GM21528 (cell line): ENCODE data around the gene GRK1.

ENCODE experiments used
- ATAC-seq: cut with Tn5 transposase; IDR thresholded peaks from one replicate; pipeline ENCODE4 v1.9.1; 2021; ENCODE audit warnings: mild to moderate bottlenecking, moderate library complexity; ENCODE audit not compliant: unreplicated experiment, low FRiP score

Gene GRK1

DNA sequence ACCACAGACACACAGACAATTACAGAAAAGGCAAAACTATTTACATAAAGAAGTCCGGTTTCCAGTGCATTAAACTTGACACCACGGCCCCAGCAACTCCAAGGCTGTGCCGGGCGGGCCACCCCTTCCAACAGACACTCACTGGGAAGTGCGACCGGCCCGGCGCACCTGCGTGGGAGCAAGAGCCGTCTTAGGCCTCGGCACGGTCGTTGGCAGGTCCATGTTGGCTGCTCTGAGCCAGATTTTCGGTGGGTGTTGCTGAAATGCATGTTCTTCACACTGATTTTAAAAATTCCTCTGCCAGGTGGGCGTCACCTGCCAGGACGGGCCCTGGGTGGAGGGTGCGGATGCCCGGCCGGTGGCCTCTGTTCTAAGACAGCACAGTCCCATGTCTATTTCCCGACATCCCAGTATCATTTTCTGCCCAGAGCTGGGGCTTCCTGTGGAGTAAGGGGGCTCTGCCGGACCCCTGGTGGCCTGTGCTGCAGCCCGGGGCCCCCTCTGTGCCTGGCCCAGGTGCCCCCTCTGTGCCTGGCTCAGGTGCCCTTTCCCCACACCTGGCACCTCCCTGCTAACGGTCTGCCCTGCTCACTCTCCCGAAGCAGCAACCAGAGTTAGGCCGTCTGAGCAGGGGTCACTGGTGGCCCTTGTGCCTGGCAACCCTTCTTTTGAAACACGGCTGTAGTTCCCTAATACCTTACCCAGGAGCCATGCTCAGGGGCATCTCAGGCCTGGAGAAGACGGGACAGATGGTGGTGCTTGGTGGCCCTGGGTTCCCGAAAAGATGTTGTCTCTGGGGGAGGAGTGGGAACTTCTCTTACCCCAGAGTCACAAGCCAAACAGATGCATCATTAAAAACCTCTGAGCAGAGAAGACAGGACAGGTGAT, 101.2 kb downstream of the GRK1 start:
- no peak for ATAC-seq

DNA sequence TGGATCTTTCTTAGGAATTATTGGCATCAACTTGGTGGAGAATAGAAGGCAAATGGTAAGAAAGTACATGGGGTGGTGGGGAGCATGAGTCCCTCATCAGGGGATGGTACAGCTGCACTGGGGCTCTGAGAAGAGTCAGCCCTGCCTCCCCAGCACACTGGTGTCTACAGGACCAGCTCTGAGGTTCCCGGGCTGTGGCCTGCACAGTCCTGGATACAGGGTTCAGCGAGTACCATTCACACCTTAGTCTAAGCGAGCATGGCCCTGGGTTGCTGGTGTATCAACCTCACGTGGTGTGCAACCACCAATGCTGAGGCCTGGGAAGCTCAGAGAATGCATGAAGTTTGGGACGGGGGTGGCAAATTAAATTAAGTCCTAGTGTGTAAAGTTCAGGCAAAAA, 102.1 kb downstream of the GRK1 start:
- no peak for ATAC-seq

DNA sequence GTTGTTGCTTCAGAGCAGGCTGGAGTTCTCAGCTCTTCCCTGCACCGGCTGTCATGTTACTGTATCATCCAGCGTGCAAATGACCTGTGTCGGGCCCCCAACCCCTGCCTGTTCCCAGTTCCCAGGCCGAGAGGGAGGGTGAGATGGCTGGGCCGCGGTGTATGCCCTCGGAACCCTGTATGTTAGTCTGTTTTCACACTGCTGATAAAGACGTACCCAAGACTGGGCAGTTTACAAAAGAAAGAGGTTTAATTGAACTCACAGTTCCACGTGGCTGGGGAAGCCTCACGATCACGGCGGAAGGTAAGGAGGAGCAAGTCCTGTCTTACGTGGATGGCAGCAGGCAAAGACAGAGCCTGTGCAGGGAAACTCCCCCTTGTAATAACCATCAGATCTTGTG, 102.9 kb downstream of the GRK1 start:
- ATAC-seq, result no peak

DNA sequence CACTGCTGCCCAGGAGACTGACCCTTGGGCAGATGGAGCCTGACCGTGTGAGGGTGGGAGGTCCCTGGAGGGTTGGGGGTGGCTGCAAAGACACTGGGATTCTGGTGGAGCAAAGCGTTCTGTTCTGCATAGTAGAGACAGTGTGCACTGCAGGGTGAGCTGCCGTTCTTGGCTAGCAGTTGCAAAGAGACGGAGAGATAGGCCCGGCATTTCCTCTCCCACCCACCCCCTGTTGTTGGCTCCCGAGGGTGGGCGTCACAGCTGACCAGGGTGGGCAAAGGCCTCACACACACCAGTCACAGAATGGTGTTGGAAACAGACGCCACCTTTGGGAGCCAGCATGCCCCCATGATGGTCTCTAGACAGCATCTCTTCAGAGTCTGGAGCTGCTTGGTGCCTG, 103.4 kb downstream of the GRK1 start:
- no peak for ATAC-seq

DNA sequence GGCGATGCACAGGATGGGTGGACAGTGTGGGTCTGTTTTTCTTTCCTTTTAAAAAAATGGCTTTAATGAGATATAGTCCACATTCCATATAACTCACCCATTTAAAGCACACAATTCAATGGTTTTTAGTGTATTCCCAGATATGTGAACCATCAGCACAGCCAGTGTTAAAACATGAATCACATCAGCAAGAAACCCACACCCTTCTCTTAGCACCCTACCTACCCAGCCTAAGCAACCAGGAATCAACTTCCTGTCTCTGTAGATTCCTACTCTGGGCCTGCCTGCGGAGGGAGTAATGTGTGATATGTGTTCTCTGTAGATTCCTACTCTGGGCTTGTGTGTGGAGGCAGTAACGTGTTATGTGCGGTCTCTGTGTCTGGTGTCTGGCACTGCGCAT, 103.9 kb downstream of the GRK1 start:
- ATAC-seq, result no peak

DNA sequence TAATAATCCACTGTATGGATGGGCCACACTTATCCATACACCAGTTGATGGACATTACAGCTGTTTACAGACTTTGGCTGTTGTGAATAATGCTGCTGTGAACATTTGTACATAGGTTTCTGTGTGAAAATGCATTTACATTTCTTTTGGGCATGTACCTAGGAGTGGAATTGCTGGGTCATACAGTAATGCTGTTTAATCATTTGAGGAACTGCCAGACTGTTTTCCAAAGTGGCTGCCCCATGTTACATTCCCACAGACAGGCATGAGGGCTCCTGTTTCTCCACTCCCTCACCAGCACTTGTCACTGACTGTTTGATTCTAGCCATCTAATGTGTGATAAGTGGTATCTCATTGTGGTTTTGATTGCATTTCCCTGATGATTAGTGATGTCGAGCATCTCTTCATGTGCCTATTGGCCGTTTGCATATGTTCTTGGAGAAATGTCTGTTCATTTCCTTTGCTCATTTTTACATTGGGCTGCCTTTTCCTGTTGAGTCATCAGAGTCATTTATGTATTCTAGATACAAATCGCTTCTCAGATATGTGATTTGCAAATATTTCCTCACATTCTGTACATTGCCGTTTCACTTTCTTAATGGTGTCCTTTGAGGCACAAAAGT, 104.8 kb downstream of the GRK1 start:
- no peak for ATAC-seq

DNA sequence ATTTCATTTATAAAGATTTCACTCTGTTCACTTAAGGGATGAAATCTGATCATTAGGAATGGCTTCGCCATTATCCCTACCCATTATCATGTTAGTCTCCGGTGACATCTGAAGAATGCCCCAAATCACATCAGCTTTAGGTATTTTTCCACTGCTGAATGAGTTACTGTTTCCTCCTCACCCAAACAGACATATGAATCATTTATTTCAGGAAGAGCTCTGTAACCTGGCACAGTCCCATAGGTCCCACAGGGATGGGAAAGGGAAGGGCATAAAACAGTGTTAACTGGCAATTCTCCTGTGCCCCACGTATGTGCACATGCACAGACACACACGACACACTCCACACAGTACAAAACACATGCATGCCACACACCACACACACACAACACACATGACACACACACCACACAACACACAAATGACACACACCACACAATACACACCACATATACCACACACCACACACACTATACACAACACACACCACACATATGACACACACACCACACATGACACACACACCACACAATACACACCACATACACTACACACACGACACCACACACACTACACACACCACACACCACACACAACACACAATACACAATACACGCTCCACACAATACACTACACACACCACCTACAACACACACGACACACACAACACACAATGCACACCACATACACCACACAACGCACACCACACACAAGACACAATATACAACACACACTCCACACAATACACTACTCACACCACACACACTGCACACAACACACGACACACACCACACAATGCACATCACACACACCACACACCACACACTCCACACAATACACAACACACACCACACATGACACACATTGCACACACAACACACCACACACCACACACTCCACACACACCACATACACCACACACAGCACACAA, 107.4 kb downstream of the GRK1 start:
- ATAC-seq, result no peak

DNA sequence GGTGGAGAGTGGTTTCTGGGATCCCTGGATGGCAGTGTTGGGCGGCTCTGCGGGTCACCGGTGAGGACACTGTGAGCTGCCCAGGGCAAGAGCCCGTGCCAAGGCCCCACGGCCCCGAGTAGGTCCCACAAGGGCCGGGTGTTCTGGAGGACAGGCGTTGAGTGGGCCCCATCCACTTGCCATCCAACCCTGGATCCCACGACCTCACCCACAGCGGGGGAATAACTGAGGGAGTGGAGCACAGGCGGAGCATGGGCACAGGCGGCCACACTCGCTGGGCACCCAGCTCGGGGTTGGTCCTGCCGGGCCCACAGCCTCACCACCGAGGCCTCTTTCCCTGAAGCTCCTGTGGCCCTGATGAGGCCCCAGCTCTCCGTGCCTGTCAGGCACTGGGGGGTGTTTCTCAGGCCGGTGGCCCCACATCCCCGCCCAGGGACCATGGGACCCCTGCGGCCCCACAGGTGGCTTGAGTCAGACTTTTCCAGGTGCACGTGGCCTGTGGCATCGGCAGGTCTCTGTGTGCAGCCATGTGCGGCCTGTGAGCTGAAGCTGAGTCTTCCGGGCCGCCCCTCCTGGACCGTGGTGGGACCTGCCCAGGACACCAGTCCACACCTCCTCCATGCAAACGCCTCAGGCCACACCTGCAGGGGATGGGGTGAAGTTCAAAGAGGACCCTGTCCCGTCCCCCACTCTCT, 108.6 kb downstream of the GRK1 start:
- no peak for ATAC-seq

DNA sequence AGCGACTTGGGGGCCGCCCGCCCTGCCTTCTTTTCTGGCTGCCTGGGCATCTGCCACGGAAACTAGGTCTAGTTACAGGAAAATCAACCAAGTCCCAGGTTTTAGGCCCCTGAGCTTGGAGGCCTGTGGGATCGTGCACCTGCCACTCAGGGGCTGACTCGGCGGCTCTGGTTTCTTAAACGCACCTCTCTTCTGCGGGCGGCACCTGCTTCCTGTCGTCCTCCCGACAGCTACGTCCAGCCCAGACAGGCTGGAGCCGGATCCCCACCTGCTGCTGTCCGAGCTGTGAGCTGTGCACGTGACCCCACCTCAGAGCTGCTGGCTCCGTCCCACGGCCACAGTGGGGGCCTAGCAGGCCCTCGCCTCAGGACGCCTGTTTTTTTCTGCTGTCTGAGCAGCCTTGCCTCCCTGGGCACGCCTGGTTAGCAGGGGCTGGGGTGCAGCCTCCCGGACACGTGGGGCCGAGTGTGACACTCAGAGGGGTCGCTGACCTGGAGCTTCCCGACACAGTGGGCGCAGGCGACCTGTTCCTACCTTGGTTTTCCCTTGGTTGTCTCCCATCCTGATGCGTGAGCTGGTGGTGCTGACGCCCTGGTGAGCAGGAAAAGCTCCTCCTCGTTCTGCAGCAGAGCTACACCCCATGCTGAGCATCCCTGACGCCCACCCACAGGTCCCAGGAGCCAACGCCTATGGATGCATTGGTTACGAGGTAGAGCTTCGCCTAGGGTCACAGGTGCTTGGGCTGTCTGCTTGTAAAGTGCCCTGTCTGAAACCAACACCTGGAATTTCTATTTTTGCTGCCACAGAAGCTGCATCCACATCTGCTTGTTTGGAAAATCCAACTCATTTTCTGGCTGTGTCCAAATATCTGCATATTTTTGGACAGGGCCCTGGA, 109.5 kb downstream of the GRK1 start:
- no peak for ATAC-seq

DNA sequence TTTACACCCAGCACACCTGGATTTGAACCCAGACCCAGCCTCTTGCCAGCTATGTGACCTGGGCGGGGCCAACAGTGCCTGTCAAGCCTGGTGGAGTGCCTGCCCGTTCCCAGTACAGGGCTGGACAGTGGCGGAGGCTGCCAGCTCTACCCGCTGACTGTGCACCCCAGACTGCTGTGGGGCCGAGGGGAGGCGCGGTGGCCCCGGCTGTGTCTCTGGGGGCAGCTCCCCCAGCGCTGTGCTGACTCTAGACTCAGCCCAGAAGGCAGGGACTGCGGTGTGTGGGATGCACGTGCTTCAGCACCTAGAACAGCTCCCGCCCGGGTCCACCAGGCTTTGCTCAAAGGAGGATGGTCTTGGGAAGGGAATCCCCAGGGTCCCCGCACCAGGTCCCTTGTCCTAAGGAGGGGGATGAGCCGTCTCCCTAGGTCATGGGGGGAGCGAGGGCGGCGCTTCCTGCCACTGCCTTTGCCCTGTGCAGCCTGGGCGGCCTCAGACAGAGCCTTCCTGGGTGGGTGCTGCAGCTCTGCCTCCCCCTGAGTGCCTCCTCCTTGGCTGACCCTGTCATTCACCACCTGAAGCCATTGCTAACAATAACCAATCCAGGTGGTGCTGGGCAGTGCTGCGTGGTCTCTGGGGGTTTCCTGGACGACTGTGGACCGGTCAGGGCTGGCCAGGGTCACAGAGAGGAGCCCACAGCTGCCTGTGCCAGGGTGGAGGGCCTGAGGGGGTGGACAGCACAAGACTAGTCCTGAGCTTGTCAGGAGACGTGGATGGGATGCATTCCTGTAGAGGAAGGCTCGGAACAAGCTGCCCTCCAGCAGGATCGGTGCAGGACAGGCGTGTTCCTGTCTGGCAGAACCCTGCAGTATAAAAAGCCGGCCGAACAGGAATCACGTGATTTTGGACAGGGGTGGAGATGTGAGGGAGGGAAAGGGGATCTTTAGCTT, 110.6 kb downstream of the GRK1 start:
- no peak for ATAC-seq

DNA sequence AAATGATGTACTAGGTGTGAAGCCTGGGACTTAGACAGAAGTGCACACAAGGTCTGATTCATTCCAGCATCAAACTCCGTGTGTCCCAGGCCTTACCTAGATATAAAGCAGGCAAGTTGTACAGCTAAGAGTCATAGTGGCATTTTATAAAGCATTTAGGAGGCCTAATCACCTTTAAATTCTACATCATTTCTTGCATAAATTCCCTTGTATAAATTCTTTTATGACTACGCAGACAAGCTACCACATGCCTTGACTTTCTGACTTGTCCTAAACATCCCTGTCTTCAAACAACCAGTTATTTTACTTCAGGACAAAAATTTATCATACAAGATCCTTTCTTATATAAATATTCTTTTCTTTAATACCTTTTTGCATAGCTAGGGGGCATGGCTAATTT, 114.6 kb downstream of the GRK1 start:
- no peak for ATAC-seq

DNA sequence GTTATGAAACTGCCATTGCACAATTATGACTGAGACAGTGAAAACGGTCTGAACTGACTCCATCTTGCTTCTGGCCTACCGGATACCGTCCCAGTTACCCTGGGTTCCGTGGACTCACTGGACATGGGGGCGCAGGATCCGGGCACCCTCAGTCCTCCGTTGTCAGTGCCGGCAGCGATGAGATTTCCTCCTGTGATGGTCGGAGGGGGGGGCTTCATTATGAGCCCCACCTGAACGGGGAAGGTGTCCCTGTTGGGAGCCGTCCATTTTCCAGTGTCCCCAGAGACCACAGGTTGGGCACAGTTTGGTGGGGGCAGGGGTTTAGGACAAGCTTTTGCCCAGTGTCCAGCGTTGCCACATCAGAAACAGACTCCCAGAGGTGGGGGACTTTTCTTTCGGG, 115.5 kb downstream of the GRK1 start:
- no peak for ATAC-seq

DNA sequence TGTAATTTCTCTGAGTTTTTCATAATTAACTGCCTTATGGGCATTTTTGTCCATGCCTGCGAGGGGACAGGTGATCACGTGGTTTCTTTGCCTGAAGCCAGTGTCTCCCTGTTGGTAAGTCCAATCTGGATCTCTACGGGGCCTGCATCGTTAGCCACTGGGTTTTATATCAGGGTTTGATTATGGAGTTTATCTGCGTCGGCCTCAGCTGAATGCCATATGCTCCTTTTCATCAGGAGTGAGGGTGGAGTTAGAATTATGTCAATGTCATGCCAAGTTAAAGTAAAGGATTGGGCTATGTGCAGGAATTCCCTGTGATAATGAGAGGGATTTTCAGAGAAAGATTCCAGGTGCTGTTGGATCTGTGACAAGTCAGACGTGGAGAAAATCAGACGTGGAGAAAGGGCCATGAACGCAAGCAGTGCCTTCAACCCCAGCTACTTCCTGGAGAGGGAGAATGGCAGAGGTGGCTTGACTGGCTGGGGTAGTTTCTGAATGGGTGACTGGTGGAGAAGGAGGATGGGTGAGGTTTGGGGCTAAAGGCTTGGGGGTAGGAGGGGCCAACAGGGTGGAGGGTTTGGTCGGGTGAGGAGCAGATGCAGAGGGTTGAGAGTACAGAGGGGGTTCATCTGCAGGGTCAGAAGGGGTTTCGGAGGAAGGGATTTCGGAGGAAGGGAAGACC, 116.3 kb downstream of the GRK1 start:
- no peak for ATAC-seq

DNA sequence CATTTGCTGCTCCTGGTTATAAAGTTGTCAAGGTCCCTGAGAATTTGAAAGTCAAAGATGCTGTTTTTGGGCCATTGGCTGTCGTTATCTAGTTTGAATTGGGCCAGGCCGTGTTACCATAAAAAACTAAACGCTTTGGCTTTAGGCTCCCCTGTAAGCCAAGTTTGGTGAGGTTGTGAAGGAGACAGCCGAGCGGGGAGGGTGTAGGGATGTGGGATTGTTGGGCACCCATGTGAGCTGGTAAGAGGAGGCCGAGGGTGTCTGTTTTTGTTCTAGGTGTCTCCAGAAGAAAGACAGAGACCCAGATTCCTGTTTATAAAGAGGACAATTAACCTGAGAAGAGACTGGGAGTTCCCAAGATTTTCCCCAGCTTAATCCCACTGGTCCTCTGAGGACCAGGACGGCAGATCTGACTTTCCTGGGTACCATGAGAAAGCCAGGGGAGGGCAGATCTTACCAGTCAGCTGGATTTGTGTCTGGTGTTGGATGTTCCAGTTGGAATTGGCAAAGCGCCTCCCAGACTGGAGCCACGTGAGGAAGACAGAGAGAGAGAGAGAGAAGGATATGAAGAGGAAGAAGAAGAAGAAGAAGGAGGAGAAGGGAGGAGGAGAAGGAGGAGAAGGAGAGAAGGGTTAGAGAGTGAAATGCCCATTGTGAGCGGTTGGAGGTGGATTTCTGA, 117.1 kb downstream of the GRK1 start:
- no peak for ATAC-seq

DNA sequence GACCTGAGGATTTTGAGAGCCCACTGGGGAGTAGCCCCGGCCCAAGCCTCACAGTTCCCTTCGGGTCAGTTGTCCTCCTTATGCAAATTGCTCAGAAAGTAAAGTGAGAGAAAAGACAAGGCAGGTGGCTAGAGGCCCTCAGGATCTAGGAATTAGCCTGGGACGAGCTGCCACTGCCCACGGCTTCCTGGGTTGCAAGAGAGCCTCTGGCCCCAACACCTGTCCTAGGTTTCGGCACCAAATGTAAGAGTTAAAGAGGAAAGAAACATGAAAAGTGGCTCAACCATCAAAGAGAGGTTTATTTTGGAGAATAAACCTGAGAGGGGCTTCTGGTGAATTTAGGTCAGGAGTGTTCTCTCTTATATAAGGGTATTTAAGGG, 117.6 kb downstream of the GRK1 start:
- no peak for ATAC-seq

DNA sequence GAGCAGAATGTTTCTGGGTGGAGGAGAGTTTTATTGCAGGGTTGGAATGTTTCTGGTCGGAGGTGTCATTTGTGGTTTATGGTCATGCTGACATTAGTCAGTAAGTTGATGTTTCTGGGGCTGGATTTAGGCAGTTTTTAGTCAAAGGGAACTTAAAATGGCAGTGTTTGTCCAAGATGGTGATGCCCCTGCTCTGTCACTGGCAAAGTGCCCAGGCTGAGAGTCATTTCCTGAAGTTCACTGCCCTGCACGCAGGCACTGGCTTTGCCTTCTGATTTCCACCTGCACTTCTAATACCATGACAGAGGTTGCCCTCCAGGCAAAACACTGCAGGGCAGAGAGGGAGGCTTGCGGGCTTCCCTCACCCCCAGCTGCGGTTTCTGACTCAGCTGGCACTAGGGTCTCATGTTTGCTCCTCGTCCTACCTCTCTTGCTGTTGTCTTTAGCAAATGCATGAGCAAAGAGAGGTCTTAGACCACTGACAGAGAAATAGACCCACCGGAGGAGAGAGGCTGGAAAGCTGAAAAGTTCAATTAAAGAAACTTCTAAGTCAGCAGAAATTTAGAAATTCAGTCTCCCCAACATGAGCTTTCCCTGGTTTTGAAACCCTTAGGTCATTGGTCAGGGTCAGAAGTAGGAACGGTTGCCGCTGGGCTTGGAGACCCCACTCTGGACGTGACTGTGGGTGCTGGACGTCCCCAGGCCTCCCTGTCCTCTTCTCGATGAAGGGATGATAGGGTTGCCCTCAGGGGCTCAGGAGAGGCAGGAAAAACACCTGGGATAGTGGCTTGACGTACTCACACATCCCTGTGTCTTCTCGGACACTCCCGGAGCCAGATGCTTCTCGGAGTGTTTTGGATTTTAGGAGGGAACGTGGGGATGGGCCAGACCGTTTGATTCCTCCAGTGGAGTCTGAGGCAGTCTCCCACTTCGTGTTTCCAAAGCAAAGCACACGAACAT, 118.3 kb downstream of the GRK1 start:
- ATAC-seq, result no peak
